ENCODE data around the gene CNTNAP4. TPM values are rescaled to one million over a fixed set of nuclear protein-coding genes. Genes with fewer than 3 reads are reported as not detected.

Gene CNTNAP4
- total and polyA plus RNA-seq, 4 donors: 0.06 to 0.09 TPM; not detected in 2

GRCh38 chr16:76511203-76511602 lies 234.0 kb downstream of the CNTNAP4 start:
- 81% methylated on average over 3 of the region's 3 CpGs for WGBS
- Histone ChIP-seq H3K9me3 (ENCODE audit: control insufficient read depth in 4 of 4, low read length in 3 of 4) (no peaks in the 10 kb centered on the region), H3K9ac (ENCODE audit: low read depth in 1 of 2, low read length in 2 of 2) (no peak overlapping the region), H3K27ac (ENCODE audit: low read depth in 1 of 2, low read length in 2 of 2) (no peak overlapping the region), H3K36me3 (ENCODE audit: control insufficient read depth in 4 of 4, insufficient read depth in 3 of 4, low read depth in 1 of 4, low read length in 3 of 4) (no peaks in the 10 kb centered on the region), H3K4me3 (ENCODE audit: low read depth in 1 of 3, low read length in 3 of 3) (no peak overlapping the region), H3K4me1 (ENCODE audit: control insufficient read depth in 4 of 4, insufficient read depth in 4 of 4, low read length in 3 of 4) (no peaks in the 10 kb centered on the region), H3K27me3 (ENCODE audit: control insufficient read depth in 4 of 4, insufficient read depth in 4 of 4, low read length in 3 of 4) (no peaks in the 10 kb centered on the region)
- TF ChIP-seq RXRA (IDR thresholded peaks at IDR 0.05): no peak
- no peak for TF ChIP-seq ZBTB33 (IDR thresholded peaks at IDR 0.05)
- TF ChIP-seq ATF3 (IDR thresholded peaks at IDR 0.05): no peak
- no peak for TF ChIP-seq GABPA (IDR thresholded peaks at IDR 0.05 in 1 of 2, conservative IDR thresholded peaks at IDR 0.05 in 1 of 2)
- TF ChIP-seq EGR1 (IDR thresholded peaks at IDR 0.05; ENCODE audit: low read depth in 2 of 2): no peak
- no peak for TF ChIP-seq FOXA2 (IDR thresholded peaks at IDR 0.05)
- TF ChIP-seq MAX (IDR thresholded peaks at IDR 0.05): no peak
- DNase-seq (ENCODE audit: low spot score): no peak

- WGBS: 67% methylated on average over 1 of the region's 1 CpG
- DNase-seq (ENCODE audit: low spot score): no peak
- no peaks in the 10 kb centered on the region for H3K27me3 ChIP-seq (ENCODE audit: control insufficient read depth in 4 of 4, insufficient read depth in 4 of 4, low read length in 3 of 4)
- H3K4me1 ChIP-seq (ENCODE audit: control insufficient read depth in 4 of 4, insufficient read depth in 4 of 4, low read length in 3 of 4): no peaks in the 10 kb centered on the region
- no peaks in the 10 kb centered on the region for H3K9me3 ChIP-seq (ENCODE audit: control insufficient read depth in 4 of 4, low read length in 3 of 4)
- peaks cover 0 to 2% (median 0%) of the 10 kb centered on the region in 4 donors for H3K36me3 ChIP-seq (ENCODE audit: control insufficient read depth in 4 of 4, insufficient read depth in 3 of 4, low read depth in 1 of 4, low read length in 3 of 4)
- TF ChIP-seq JUND (IDR thresholded peaks at IDR 0.05): no peak
- TF ChIP-seq SP1 (IDR thresholded peaks at IDR 0.05): no peak
- TF ChIP-seq CTCF (IDR thresholded peaks at IDR 0.05; ENCODE audit: low read depth, low read length, missing input control): no peak
- no peak for TF ChIP-seq NR2F2 (IDR thresholded peaks at IDR 0.05)
- no peak for TF ChIP-seq REST (IDR thresholded peaks at IDR 0.05)
- no peak for TF ChIP-seq FOXA1 (IDR thresholded peaks at IDR 0.05)
- no peak for TF ChIP-seq GABPA (IDR thresholded peaks at IDR 0.05 in 1 of 2, conservative IDR thresholded peaks at IDR 0.05 in 1 of 2)
- no peak for TF ChIP-seq EGR1 (IDR thresholded peaks at IDR 0.05; ENCODE audit: low read depth in 2 of 2)
- no peak for TF ChIP-seq RAD21 (IDR thresholded peaks at IDR 0.05)
- no peak for TF ChIP-seq ZBTB33 (IDR thresholded peaks at IDR 0.05)
- H3K9ac ChIP-seq (ENCODE audit: low read depth in 1 of 2, low read length in 2 of 2): no peak overlapping the region
- H3K27ac ChIP-seq (ENCODE audit: low read depth in 1 of 2, low read length in 2 of 2): no peak overlapping the region
- H3K4me3 ChIP-seq (ENCODE audit: low read depth in 1 of 3, low read length in 3 of 3): no peak overlapping the region
Observed at GRCh38 chr16:76518781-76519180, 241.6 kb downstream of the CNTNAP4 start.

Data from liver (tissue), 9 donors.